ENCODE results near the gene HSPA5.
"Not testable (repeated sequence)": the region's sequence is repeated elsewhere in the genome, so short reads cannot be mapped to it uniquely, and the experiment has no call there.

Gene HSPA5

GRCh38 chr9:125241000-125241862, at the start of gene HSPA5:
Gene HSPA5, minus strand, starts transcription at chr9:125241343. Its CDS starts 217 bp downstream, at chr9:125241126.
- peak; percentile 96 to 99 (median 98) for DNase-seq (ENCODE audit: low read depth in 3 of 3, low spot score in 1 of 3)

- DNase-seq (ENCODE audit: low read depth in 3 of 3, low spot score in 1 of 3): not testable (repeated sequence)
These were observed 45.8 kb upstream of the HSPA5 start for GRCh38 chr9:125286935-125287433.

GRCh38 chr9:125284855-125285254, 43.7 kb upstream of the HSPA5 start:
- DNase-seq (ENCODE audit: low read depth in 3 of 3, low spot score in 1 of 3): no peak

- DNase-seq (ENCODE audit: low read depth in 3 of 3, low spot score in 1 of 3): no peak
These were observed 39.8 kb upstream of the HSPA5 start for GRCh38 chr9:125280945-125281344.

- DNase-seq (ENCODE audit: low read depth in 3 of 3, low spot score in 1 of 3): no peak
These were observed 36.3 kb upstream of the HSPA5 start for GRCh38 chr9:125277411-125277810.

GRCh38 chr9:125276771-125277170, 35.6 kb upstream of the HSPA5 start:
- no peak for DNase-seq (ENCODE audit: low read depth in 3 of 3, low spot score in 1 of 3)

- no peak for DNase-seq (ENCODE audit: low read depth in 3 of 3, low spot score in 1 of 3)
These were observed 31.6 kb upstream of the HSPA5 start for GRCh38 chr9:125272697-125273096.

GRCh38 chr9:125271081-125271480, 29.9 kb upstream of the HSPA5 start:
- DNase-seq (ENCODE audit: low read depth in 3 of 3, low spot score in 1 of 3): no peak

GRCh38 chr9:125269014-125269397, 27.9 kb upstream of the HSPA5 start:
- no peak for DNase-seq (ENCODE audit: low read depth in 3 of 3, low spot score in 1 of 3)

- no peak for DNase-seq (ENCODE audit: low read depth in 3 of 3, low spot score in 1 of 3)
These were observed 27.4 kb upstream of the HSPA5 start for GRCh38 chr9:125268394-125269013.

- not testable (repeated sequence) for DNase-seq (ENCODE audit: low read depth in 3 of 3, low spot score in 1 of 3)
These were observed 22.9 kb upstream of the HSPA5 start for GRCh38 chr9:125264068-125264467.

- DNase-seq (ENCODE audit: low read depth in 3 of 3, low spot score in 1 of 3): no peak
These were observed 21.3 kb upstream of the HSPA5 start for GRCh38 chr9:125262294-125262991.

- DNase-seq (ENCODE audit: low read depth in 3 of 3, low spot score in 1 of 3): peak; percentile 60 to 82 (median 72)
These were observed 20.6 kb upstream of the HSPA5 start, which contains the start of gene GAPVD1 for GRCh38 chr9:125261501-125262293. Gene GAPVD1, plus strand, starts transcription at chr9:125261826. Its CDS starts 37,096 bp downstream, at chr9:125298922.

- DNase-seq (ENCODE audit: low read depth in 3 of 3, low spot score in 1 of 3): no peak
These were observed 19.4 kb upstream of the HSPA5 start for GRCh38 chr9:125260561-125260960.

- no peak for DNase-seq (ENCODE audit: low read depth in 3 of 3, low spot score in 1 of 3)
These were observed 17.8 kb upstream of the HSPA5 start for GRCh38 chr9:125258832-125259534.

- DNase-seq (ENCODE audit: low read depth in 3 of 3, low spot score in 1 of 3): no peak
These were observed 17.1 kb upstream of the HSPA5 start for GRCh38 chr9:125258160-125258785.

GRCh38 chr9:125255781-125256391, 14.7 kb upstream of the HSPA5 start:
- DNase-seq (ENCODE audit: low read depth in 3 of 3, low spot score in 1 of 3): no peak

- DNase-seq (ENCODE audit: low read depth in 3 of 3, low spot score in 1 of 3): no peak
These were observed 13.1 kb upstream of the HSPA5 start for GRCh38 chr9:125254231-125254630.

GRCh38 chr9:125246261-125246667, 5.1 kb upstream of the HSPA5 start:
- DNase-seq (ENCODE audit: low read depth in 3 of 3, low spot score in 1 of 3): no peak
